AG09319 (cell line): ENCODE data around the gene KCNAB3.

Source experiments
- DNase-seq: peaks from one replicate; pipeline ENCODE4 v3.0.0-alpha.2; 2010; ENCODE audit warnings: low read depth; ENCODE audit errors: extremely low read depth
- CTCF ChIP-seq: IDR thresholded peaks from 2 replicates; pipeline ENCODE4 v1.5.1; 2011; ENCODE audit warnings: low read depth, mild to moderate bottlenecking, inconsistent platforms, low read length, moderate library complexity

KCNAB3 gene

GRCh38 chr17:7950578-7950977 lies 20.9 kb upstream of the KCNAB3 start:
- TF ChIP-seq CTCF: no peak

GRCh38 chr17:7947651-7948050 lies 18.0 kb upstream of the KCNAB3 start:
- DNase-seq: no peak
- TF ChIP-seq CTCF: no peak

More at GRCh38 chr17:7950578-7950977, 20.9 kb upstream of the KCNAB3 start:
- DNase-seq: no peak

- DNase-seq: no peak
- TF ChIP-seq CTCF: no peak
Observed at GRCh38 chr17:7946441-7946840, 16.8 kb upstream of the KCNAB3 start.

GRCh38 chr17:7945651-7946050 lies 16.0 kb upstream of the KCNAB3 start:
- DNase-seq: no peak
- TF ChIP-seq CTCF: no peak

- no peak for TF ChIP-seq CTCF
- no peak for DNase-seq
Observed at GRCh38 chr17:7944326-7944725, 14.7 kb upstream of the KCNAB3 start.

GRCh38 chr17:7943291-7943690 lies 13.6 kb upstream of the KCNAB3 start:
- DNase-seq: no peak
- TF ChIP-seq CTCF: no peak

GRCh38 chr17:7940743-7941142 lies 11.1 kb upstream of the KCNAB3 start:
- DNase-seq: no peak
- no peak for TF ChIP-seq CTCF
